Activated CD8-positive, alpha-beta memory T cell treated with anti-CD3 and anti-CD28 coated beads for 36 hours (primary cell): ENCODE data around the gene PRDM16. TPM values are rescaled to one million over a fixed set of nuclear protein-coding genes. Genes with fewer than 3 reads are reported as not detected.

Source experiments
- CTCF ChIA-PET: fragments of 350-600 bp; sonication (Branson Sonifier 250); formaldehyde crosslinking; loops from one replicate; lab custom pipeline; 2021; ENCODE audit warnings: antibody characterized with exemption; lab: Charles Lee
- POLR2A ChIA-PET: fragments of 350-600 bp; sonication (Branson Sonifier 250); formaldehyde crosslinking; loops from one replicate; lab custom pipeline; 2021; ENCODE audit warnings: antibody characterized with exemption; lab: Charles Lee
- total RNA-seq, 2 experiments: library from RNA; stranded (reverse); gene quantifications; one replicate each; pipeline ENCODE4 v1.2.3, GENCODE V29; 2021

Gene PRDM16
- total RNA-seq, 2 experiments from 2014 or later, result not detected

DNA sequence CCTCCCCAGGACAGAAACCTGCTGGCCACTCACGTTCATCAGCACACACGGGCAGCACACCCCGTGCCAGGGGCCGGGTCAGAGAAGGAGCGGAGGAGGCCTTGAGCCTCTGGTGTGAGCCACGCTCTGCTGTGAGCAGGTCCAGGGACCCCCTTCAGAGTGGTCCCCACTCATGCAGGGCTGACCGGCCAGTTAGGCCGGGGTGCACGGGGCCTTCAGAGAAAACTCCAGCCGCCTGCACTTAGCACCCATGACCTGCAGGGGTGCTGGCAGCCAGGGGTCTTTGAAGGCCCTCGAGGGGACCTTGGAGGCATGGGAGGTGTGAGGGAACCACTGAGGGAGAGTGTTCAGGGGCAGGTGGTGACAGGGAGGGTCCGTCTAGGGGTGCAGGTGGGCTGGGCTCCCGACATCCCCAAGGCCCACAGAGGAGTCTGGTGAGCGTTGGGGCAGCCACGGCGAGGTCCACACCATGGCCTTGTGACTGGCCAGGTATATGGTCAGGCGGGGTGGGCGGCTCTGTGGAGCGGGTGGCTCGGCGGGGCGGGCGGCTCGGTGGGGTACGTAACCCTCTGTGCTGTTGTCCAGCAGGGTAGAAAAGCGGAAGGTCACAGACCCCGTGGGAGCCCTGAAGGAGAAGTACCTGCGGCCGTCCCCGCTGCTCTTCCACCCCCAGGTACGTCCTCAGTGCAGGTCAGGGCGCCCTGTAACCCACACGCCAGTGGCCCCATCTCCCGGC lies 345.1 kb downstream of the PRDM16 start:
- ChIA-PET CTCF (no interaction called here), POLR2A (no interaction called here)

DNA sequence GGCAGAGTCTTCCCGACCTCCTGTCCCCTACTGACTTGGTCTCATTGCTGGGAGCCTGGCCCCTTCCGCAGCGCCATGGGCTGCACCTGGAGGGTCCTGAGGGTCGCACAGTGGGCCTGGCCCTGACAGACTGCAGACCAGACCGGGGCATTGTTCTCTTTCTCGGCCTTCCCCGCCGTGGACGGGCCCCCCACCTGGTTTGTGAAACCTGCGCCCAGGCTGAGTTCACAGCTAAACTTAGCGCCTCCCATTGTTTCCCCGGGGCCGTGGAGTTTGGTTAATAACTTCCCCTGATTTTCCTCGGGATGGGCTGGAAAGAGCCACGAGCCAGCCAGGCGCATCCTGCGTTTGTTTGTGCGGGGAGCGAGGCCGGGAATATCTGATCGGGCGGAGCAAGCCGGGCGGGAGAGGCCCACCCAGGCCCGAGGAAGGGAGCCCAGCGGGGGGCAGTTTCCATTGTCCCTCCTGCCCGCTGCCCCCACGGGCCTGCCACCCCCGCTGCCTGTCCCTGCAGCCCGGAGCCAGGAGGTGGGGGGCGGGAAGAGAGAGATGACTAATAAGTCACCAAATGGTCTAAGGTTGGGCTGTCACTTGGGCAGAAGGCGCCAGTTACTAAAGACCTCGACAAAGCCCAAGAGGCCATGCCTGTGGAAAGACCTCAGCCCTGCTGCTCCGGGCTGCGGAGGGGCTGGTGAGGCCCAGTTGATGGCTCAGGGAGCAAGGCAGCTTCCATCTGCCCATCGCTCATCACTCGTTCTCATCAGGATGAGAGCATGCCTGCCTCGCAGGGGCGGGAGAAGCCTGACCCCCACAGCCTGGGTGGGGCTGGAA lies 346.5 kb downstream of the PRDM16 start:
- CTCF ChIA-PET, result no interaction called here
- POLR2A ChIA-PET, result no interaction called here

DNA sequence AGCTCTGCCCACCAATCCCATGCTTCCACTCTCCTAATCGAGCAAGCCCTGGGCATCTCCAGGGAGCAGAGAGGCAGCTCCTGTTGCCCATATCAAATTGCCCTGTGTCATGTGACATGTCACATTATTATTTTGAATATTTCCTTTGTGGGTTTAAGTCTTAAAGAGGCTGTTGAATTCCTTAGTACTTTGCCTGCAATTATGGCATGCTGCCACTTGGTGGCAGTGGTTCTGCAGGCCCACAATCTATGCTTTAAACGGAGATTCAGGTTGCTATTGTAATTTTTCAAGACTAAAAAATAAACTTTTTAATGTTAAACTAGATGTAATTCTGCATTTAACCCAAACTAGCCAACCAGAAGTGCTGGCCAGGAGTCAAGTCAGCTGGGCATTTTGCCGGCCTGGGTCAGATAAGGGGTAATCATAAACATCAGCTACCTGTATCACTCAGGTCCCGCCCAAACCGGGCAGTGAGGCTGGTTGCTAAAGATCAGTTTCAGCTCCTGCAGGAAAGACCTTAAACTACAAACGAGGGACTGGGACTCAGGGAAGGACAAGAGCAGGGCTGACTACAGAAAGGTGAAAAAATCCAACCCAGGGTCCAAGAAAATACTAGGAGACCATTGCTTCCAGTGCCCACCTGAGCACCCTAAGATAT lies 348.2 kb downstream of the PRDM16 start:
- CTCF ChIA-PET, result no interaction called here

DNA sequence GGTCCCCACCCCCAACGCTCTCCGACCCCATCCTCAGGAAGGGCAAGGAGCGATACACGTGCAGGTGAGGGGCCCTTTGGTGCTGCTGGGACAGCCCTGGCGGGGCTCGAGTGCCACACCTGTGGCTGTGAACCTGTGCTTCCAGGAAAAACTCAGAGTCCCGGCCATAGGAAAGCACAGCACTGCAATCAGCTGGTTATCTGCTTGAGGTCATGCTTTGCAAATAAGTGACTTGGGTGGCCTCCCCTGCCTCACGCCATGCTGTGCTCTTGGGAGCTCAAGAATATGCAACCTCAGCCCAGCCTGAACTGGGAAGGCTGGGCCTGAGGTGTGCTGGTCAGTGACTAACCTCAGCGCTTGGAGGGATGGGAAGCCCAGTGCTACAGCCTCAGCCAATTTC lies 348.9 kb downstream of the PRDM16 start:
- CTCF ChIA-PET, result no interaction called here

More for the DNA sequence above, 348.2 kb downstream of the PRDM16 start:
- POLR2A ChIA-PET, result no interaction called here

DNA sequence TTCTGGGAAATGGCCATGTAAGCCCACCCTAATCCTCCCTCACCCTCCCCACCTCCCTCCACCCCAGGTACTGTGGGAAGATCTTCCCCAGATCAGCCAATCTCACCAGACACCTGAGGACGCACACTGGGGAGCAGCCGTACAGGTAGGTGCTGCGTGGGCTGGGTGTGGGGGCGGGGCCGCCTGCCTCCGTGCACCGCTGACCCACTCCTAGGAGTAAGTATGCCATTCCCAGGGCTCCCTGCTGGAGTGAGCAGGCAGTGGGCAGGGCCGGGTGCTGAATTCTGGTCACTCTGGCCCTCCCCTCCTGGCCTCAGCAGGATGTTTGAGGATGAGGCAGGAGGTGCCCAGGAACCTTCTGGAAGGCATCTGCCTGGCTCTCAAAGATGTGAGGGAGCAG lies 349.6 kb downstream of the PRDM16 start:
- CTCF ChIA-PET, result no interaction called here
- POLR2A ChIA-PET, result no interaction called here

More for the DNA sequence above, 348.9 kb downstream of the PRDM16 start:
- POLR2A ChIA-PET, result no interaction called here

DNA sequence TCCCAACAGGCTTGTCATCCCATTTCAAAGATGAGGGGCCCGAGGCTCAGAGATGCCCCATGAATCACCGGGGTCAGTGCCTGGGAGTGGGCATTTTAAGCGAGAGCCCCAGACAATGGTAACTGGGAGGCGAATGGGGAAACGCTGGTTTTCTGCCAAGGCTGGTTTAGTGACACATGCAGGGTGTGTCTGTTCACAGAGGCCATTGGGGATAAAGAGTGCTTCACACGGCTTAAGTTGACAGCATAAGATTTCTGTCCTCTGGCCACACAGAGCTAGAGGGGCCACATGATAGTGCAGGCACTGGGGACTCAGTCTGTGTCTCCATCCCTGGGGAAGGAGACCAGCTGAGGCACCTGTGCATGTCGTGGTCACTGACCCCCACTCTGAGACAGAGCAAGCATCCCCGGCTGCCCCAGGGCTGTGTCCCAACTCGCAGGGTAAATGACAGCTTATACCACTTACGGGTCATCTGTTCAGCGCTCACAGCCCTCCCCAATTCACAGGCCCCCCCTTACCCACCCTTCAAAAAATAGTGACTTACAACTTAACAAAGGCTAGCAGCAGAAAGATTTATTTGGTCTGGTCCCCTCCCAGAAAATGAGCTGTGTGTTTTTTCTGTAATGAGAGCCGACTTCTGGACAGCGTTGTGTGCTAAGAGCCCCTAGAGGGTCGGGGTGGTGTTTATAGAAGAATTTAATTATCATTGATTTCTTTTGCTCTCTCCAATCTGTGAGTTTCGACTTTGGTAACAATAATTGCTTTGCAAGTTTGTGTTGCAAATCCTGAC lies 350.6 kb downstream of the PRDM16 start:
- CTCF ChIA-PET, result no interaction called here
- POLR2A ChIA-PET, result no interaction called here

DNA sequence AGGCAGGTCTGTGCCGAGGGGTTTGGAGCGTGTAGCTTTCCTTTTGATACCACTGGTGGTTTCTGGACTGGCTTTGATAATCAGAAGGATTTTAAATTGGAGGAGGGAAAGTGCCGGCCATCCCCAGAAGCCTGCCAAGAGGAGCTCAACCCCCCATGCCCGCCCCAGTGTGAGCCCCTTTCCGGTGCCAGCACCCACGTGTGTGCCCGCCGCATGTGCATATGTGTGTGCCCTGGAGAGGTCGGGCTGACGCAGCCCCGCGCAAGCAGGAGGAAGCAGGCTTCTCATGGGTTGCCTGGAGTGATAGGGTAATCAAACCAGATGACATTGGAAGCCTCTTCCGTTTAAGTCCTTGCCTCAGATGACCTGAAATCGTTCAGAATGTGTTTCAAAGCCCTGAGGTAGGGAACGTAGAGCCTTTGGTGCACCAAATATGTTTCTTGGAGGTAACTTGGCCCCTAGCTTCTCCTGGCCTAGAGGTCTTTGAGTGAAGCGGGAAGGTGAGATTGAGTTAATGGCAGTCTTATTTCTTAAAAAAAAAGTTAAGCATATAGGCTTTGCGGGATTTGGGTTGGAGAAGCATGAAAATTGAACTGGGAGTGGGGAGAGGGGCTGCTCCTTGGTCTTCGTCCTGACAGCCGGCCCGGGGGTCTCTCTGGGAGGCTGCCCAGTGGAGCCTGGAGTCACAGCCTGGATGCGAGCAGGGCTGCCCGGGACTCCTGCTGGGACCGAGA lies 351.4 kb downstream of the PRDM16 start:
- ChIA-PET CTCF (no interaction called here), POLR2A (no interaction called here)

DNA sequence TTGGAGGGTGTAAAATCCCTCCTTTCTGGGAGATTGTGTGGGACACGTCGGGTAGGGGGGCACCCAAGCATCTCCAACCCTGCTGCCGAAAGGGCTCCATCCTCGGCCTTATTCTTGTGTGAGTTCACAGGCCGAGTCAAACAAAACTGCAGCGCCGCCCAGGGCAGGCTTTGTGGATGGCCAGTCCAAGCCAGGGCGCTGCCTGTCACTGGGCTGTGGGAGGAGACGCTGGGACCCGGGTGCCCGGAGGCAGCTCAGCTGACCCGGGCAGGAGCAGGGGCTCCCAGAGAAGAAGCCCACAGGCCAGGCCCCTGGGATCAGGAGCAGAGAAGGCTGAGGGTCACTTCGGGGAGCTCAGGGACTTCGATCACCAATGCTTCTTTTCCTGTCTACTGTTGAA lies 353.6 kb downstream of the PRDM16 start:
- POLR2A ChIA-PET, result no interaction called here

DNA sequence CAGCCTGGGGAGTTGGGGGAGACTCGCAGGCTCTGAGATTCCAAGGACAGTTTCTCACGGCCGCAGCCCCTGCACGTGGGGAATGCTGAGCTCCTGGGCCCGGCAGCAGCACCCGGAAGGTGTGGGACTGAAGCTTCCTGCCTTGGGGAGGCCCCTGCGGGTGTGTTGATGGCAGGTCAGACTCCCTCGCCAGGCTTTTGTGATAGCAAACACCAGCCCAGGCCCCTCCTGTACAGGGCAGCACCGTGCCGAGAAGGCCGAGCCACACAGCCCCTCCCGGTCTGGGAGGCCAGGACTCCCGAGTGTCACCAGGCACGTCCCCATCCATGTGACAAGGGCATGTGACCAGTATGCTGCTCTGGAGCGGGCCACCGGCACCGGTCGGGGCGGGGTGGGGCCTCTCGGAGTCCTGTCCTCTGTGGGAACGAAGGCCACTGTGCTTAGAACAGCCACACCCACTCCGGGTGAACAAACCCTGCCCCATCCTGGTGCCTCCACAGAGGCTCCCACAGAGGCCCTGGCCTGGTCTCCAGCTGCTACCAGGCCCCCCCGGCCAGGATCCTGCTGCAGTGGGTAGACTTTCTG lies 354.3 kb downstream of the PRDM16 start:
- POLR2A ChIA-PET, result no interaction called here
- CTCF ChIA-PET, result no interaction called here

More for the DNA sequence above, 353.6 kb downstream of the PRDM16 start:
- CTCF ChIA-PET, result no interaction called here

DNA sequence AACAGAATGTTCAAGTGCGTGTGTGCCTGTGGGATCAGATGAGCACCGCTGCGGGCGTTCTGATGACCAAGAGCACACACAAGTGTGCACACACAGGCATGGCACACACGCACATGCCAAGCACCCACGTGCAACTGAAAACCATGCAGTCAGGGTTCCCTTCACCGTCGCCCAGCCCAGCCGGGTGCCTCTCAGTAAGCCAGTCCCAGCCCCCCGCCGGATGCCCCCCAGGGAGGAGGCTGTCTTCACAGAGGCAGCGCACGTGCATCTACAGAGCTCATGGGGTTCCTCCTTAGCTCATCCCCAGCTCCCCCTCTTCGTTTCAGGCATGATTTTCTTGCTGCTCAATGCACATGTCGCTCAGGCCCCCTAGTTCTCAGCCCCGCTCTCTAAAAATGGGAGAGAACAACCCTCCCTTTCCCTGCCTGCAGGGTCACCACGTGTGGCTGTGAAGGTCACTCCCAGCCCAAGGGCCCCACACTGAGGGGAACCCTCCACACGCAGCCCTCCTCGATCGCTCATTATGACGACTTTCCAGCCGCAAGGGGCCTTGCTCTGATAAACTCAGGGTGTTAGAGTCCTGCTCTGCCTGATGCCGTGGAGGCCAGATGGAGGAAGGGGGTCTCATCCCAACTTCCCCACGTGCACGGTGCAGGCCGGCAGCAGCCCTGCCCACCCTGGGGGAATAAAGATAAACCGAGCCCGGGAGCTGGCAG lies 355.1 kb downstream of the PRDM16 start:
- ChIA-PET POLR2A (no interaction called here), CTCF (interaction anchor here (0.6 kb wide), 1 partner anchor 603 kb away, joined by 3 read pairs; no protein-coding TSS in a partner anchor)

DNA sequence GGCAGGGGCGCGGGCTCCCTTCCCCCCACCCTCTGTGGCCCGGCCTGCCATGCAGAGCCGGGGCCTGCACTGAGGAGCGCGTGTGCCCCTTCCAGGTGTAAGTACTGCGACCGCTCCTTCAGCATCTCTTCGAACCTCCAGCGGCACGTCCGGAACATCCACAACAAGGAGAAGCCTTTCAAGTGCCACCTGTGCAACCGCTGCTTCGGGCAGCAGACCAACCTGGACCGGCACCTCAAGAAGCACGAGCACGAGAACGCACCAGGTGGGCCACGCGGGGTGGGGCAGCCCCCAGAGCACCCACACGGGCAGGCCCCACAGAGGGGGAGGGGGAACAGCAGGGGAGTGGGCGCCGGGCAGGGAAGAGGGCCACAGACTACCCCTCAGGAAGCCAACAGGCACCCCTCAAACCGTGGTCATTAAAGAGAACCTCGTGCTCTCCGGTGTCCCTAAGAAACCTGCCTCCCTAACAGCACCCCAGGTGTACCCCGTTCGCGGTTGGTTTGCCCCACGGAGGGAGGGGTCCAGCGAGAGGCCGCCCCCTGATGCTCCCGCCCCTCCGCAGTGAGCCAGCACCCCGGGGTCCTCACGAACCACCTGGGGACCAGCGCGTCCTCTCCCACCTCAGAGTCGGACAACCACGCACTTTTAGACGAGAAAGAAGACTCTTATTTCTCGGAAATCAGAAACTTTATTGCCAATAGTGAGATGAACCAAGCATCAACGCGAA lies 356.6 kb downstream of the PRDM16 start:
- ChIA-PET CTCF (interaction anchor here (0.7 kb wide), 3 partner anchors 153 to 1299 kb away, joined by 3 to 5 read pairs (median 4); no protein-coding TSS in a partner anchor), POLR2A (no interaction called here)

DNA sequence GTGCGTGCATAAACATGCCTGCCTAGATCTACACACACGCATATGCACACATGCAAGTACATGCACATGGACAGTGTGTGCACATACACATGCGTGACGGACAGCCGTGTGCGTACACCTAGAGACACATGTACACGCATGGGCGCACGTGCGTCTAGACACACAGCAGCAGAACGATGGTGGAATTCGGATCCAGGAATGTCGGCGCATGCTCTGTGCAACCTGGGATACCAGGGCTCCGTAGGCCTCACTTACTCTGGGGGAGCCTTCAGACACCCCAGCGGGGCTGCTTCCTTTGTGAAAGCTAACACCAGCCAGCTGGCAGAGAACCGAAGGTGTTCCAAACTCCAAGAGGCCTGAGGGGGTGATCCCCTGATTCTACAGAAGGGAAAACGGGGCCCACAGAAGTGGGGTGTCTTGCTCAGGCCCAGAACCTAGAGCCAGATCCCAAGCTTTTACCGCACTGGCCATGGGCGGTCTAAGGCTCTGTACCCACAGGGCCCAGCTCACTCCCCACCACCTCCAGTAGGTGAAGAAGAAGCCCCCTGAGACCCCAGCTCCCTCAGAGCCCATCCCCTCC lies 358.0 kb downstream of the PRDM16 start:
- ChIA-PET CTCF (interaction anchor here (1.1 kb wide), 1 partner anchor 26 kb away, joined by 3 read pairs; no protein-coding TSS in a partner anchor), POLR2A (no interaction called here)

DNA sequence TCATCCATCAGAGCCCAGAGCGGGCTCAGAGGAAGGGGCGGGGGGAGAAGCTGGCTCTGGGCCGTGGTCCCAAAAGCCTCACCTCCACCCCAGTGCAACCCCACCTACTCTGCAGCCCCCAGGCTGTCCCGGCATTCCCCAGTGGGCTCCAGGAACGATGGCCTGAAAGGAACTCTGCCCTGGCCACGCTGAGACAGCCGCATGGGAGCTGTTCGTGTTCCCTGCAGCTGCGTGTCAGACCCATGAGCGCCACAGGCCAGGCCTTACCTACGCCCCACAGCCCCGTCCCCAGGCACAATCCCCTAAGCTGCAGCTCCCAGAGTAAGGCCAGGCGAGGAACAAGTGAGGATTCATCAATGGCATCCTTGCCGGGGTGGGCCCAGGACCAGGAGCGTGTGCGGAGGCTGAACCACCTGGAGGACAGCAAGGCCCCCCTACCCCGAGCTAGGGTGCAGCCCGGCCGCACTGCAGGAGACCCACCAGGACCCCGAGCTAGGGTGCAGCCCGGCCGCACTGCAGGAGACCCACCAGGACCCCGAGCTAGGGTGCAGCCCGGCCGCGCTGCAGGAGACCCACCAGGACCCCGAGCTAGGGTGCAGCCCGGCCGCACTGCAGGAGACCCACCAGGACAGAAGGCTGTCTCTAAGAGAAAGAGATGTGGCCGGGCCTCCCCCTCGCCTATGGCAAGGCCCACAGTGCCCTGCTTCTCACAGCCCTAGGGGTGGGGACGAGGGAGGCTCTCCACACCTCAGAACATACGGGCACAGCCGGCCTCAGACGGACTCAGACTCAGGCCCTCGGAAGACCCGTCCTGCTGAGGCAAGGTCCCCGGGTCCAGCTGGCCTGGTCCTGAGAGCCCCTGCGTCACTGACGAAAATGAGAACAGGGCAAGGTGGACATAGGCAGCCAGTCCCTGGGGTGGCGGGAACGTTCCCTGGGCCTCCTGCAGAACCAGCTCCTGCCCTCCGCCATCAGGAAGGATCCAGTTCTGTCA lies 359.0 kb downstream of the PRDM16 start:
- POLR2A ChIA-PET, result no interaction called here
- CTCF ChIA-PET, result interaction anchor here (1.1 kb wide), 1 partner anchor 25 kb away, joined by 3 read pairs; no protein-coding TSS in a partner anchor

DNA sequence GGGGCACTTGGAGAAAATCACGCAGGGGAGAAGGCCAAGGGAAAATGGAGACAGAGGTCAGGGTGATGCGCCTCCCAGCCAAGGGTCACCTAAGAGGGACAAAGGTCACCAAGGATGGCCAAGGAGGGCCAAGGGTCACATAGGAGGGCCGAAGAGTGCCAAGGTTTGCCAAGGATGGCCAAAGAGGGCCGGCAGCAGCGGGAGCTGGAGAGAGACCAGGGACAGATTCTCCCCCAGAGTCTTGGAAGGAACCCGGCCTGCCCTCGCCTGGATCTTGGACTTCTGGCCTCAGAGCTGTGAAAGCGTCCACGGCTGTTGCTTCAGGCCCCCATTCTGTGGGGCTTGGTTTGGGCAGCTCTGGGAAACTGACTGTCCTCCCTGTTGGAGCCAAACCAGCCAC lies 359.9 kb downstream of the PRDM16 start:
- ChIA-PET POLR2A (no interaction called here), CTCF (interaction anchor here (0.6 kb wide), 1 partner anchor 24 kb away, joined by 4 read pairs; no protein-coding TSS in a partner anchor)

DNA sequence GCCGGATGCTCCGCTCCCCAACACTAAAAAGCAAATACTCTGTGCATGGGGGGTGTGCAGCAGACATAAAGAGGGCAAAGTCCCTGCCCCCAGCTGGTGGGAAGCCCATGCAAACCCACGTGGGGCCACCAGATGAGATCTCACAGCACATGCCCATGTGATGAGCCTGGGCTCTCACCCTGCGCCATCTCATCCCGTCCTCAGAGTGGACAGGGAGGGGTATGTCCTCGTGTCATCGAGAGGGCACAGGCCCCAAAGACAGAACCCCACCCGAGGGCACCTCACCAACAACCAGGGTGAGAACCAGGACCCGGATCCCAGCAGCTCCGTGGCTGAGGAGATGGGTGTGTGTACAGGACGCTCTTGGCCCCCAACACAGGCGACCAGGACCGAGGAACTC lies 360.3 kb downstream of the PRDM16 start:
- POLR2A ChIA-PET, result no interaction called here
- CTCF ChIA-PET, result interaction anchor here (0.6 kb wide), 1 partner anchor 24 kb away, joined by 4 read pairs; no protein-coding TSS in a partner anchor
